ENCODE data around the gene ZDHHC5. TPM values are rescaled to one million over a fixed set of nuclear protein-coding genes. Genes with fewer than 3 reads are reported as not detected.

Gene ZDHHC5
- total RNA-seq, 1 donor from 2014 or later: 41.8 TPM

- Mint-ChIP-seq H3K27ac (peak overlapping the region; percentile 99), H3K4me1 (peaks cover 47% of the 10 kb centered on the region), H3K4me3 (peak overlapping the region; percentile 97), H3K36me3 (peaks cover 22% of the 10 kb centered on the region), H3K27me3 (ENCODE audit: insufficient read depth, low read depth) (peaks cover 12% of the 10 kb centered on the region), H3K9me3 (no peaks in the 10 kb centered on the region)
- no peaks in the 10 kb centered on the region for H3K36me3 ChIP-seq
- TF ChIP-seq EZH2phosphoT487 (IDR thresholded peaks at IDR 0.05) (no peak), EZH2 (IDR thresholded peaks at IDR 0.05) (no peak)
- TF ChIP-seq, protein P1, sequence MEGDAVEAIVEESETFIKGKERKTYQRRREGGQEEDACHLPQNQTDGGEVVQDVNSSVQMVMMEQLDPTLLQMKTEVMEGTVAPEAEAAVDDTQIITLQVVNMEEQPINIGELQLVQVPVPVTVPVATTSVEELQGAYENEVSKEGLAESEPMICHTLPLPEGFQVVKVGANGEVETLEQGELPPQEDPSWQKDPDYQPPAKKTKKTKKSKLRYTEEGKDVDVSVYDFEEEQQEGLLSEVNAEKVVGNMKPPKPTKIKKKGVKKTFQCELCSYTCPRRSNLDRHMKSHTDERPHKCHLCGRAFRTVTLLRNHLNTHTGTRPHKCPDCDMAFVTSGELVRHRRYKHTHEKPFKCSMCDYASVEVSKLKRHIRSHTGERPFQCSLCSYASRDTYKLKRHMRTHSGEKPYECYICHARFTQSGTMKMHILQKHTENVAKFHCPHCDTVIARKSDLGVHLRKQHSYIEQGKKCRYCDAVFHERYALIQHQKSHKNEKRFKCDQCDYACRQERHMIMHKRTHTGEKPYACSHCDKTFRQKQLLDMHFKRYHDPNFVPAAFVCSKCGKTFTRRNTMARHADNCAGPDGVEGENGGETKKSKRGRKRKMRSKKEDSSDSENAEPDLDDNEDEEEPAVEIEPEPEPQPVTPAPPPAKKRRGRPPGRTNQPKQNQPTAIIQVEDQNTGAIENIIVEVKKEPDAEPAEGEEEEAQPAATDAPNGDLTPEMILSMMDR (IDR thresholded peaks at IDR 0.05): no peak
- peak overlapping the region; percentile 90 for H3K4me2 ChIP-seq
- DNase-seq (ENCODE audit: low spot score): peak; percentile 59
- peaks cover 43% of the 10 kb centered on the region for H4K20me1 ChIP-seq (ENCODE audit: low read depth)
- peaks cover 69% of the 10 kb centered on the region for H3K79me2 ChIP-seq (ENCODE audit: low read depth)
- H2AFZ ChIP-seq (replicated peaks): no peak overlapping the region
- peaks cover 47% of the 10 kb centered on the region for H3K4me1 ChIP-seq
- H3K9ac ChIP-seq: peak overlapping the region; percentile 100
- H3K27ac ChIP-seq: peak overlapping the region; percentile 100
- peaks cover 69% of the 10 kb centered on the region for H3F3A ChIP-seq (ENCODE audit: low read depth)
- H3K27me3 ChIP-seq: no peaks in the 10 kb centered on the region
- H3K4me3 ChIP-seq: peak overlapping the region; percentile 98
- no peaks in the 10 kb centered on the region for H3K9me3 ChIP-seq (ENCODE audit: low read depth)
These were observed 29.0 kb upstream of the ZDHHC5 start for GRCh38 chr11:57638811-57639320.

GRCh38 chr11:57639321-57640067, 28.4 kb upstream of the ZDHHC5 start:
- peak overlapping the region; percentile 99 for H3K27ac Mint-ChIP-seq

DNA sequence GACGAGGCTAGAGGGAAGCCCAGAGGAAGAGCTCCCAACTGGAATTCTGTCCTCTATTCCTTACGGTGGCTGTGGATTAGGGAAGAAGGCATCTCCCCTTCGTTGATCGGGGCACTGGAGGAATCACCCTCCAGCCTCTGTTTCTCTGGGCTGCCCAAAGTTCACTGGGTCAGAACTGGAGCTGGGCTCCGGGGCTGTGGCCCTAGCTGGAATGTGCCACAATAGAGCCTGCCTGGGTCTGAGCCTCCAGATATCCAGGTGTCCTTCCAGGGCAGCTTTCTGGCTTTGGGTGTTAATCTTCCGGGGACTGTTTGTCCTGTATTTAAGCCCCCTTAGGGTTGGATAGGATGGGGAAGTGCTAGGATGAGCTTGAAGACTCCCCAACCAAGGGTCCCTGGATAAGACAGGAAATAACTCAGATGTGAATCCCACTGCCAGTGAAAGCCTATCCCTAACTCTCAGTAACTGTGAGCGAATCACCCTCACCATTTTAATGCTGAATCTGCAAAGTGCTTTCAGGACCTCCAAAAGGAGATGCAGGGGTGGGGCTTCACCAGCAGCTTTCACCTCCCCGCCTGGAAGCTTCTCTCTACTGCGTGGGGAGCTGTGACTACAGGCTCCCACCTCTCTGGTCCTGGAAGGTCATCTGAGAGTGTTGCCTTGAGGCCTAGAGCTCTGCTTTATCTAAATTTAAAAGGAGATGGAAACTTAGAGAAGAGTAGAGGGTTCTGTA, 27.7 kb upstream of the ZDHHC5 start:
- Histone ChIP-seq H3K27ac (peak overlapping the region; percentile 98), H3F3A (ENCODE audit: low read depth) (peaks cover 83% of the 10 kb centered on the region), H3K27me3 (no peaks in the 10 kb centered on the region), H3K4me3 (peak overlapping the region; percentile 98), H3K9me3 (ENCODE audit: low read depth) (no peaks in the 10 kb centered on the region), H3K9ac (peak overlapping the region; percentile 62), H3K4me1 (peaks cover 57% of the 10 kb centered on the region), H4K20me1 (ENCODE audit: low read depth) (peaks cover 57% of the 10 kb centered on the region), H3K36me3 (no peaks in the 10 kb centered on the region), H3K4me2 (peak overlapping the region; percentile 90), H2AFZ (replicated peaks) (no peak overlapping the region), H3K79me2 (ENCODE audit: low read depth) (peaks cover 81% of the 10 kb centered on the region)
- Mint-ChIP-seq H3K4me1 (peaks cover 57% of the 10 kb centered on the region), H3K4me3 (peak overlapping the region; percentile 97), H3K27me3 (ENCODE audit: insufficient read depth, low read depth) (peaks cover 9% of the 10 kb centered on the region), H3K27ac (peak overlapping the region; percentile 99), H3K9me3 (no peaks in the 10 kb centered on the region), H3K36me3 (peaks cover 22% of the 10 kb centered on the region)
- no peak for DNase-seq (ENCODE audit: low spot score)
- TF ChIP-seq EZH2 (IDR thresholded peaks at IDR 0.05): no peak
- TF ChIP-seq, protein P1 (IDR thresholded peaks at IDR 0.05): no peak
- TF ChIP-seq EZH2phosphoT487 (IDR thresholded peaks at IDR 0.05): no peak

More at GRCh38 chr11:57639321-57640067, 28.4 kb upstream of the ZDHHC5 start:
- Histone ChIP-seq H3K79me2 (ENCODE audit: low read depth) (peaks cover 75% of the 10 kb centered on the region), H3K9ac (peak overlapping the region; percentile 100), H3K4me2 (peak overlapping the region; percentile 90), H3K27me3 (no peaks in the 10 kb centered on the region), H3K36me3 (no peaks in the 10 kb centered on the region), H3K27ac (peak overlapping the region; percentile 100), H3K4me1 (peaks cover 51% of the 10 kb centered on the region), H2AFZ (replicated peaks) (no peak overlapping the region), H3K9me3 (ENCODE audit: low read depth) (no peaks in the 10 kb centered on the region), H3F3A (ENCODE audit: low read depth) (peaks cover 76% of the 10 kb centered on the region), H4K20me1 (ENCODE audit: low read depth) (peaks cover 50% of the 10 kb centered on the region), H3K4me3 (peak overlapping the region; percentile 98)
- Mint-ChIP-seq H3K9me3 (no peaks in the 10 kb centered on the region), H3K27me3 (ENCODE audit: insufficient read depth, low read depth) (peaks cover 10% of the 10 kb centered on the region), H3K4me1 (peaks cover 50% of the 10 kb centered on the region), H3K36me3 (peaks cover 22% of the 10 kb centered on the region), H3K4me3 (peak overlapping the region; percentile 97)
- peak; percentile 98 for DNase-seq (ENCODE audit: low spot score)
- TF ChIP-seq, protein P1 (IDR thresholded peaks at IDR 0.05): peak; percentile 32
- TF ChIP-seq EZH2phosphoT487 (IDR thresholded peaks at IDR 0.05): no peak
